ENCODE measurements around the gene CCDC188.

The CCDC188 gene

GRCh38 chr22:20112623-20113511 lies 38.0 kb downstream of the CCDC188 start:
- Histone ChIP-seq H3K9ac (ENCODE audit: low read depth, low read length) (peak overlapping the region; percentile 32; the same call in 1 of the 2 replicates), H3K27ac (ENCODE audit: low read length) (no peak overlapping the region), H3K4me1 (ENCODE audit: insufficient read depth, low read length) (peaks cover 47% of the 10 kb centered on the region), H3K79me2 (ENCODE audit: insufficient read depth, low read length) (peaks cover 49% of the 10 kb centered on the region), H2AFZ (ENCODE audit: low read depth, low read length) (no peak overlapping the region), H3K4me3 (ENCODE audit: low read depth in 1 of 2, low read length in 2 of 2) (no peak overlapping the region), H4K20me1 (ENCODE audit: insufficient read depth, low read length) (peaks cover 76% of the 10 kb centered on the region), H3K27me3 (ENCODE audit: insufficient read depth, low read length, poor library complexity) (no peaks in the 10 kb centered on the region), H3K9me3 (ENCODE audit: insufficient read depth, low read length, severe bottlenecking) (no peaks in the 10 kb centered on the region), H3K36me3 (ENCODE audit: insufficient read depth, low read length) (peaks cover 87% of the 10 kb centered on the region), H3K4me2 (ENCODE audit: insufficient read depth, low read length) (0 out of 2 replicates have a peak overlapping the region, but pooled peaks have one; percentile 23)
- TF ChIP-seq EZH2 (IDR thresholded peaks at IDR 0.05; ENCODE audit: borderline replicate concordance, low read depth, low read length, severe bottlenecking): no peak
- no peak for TF ChIP-seq CTCF (IDR thresholded peaks at IDR 0.05; ENCODE audit: borderline replicate concordance, extremely low read depth, low read length, poor library complexity, severe bottlenecking)
- DNase-seq (no peak), ATAC-seq (ENCODE audit: insufficient read depth, low read depth) (no peak)

DNA sequence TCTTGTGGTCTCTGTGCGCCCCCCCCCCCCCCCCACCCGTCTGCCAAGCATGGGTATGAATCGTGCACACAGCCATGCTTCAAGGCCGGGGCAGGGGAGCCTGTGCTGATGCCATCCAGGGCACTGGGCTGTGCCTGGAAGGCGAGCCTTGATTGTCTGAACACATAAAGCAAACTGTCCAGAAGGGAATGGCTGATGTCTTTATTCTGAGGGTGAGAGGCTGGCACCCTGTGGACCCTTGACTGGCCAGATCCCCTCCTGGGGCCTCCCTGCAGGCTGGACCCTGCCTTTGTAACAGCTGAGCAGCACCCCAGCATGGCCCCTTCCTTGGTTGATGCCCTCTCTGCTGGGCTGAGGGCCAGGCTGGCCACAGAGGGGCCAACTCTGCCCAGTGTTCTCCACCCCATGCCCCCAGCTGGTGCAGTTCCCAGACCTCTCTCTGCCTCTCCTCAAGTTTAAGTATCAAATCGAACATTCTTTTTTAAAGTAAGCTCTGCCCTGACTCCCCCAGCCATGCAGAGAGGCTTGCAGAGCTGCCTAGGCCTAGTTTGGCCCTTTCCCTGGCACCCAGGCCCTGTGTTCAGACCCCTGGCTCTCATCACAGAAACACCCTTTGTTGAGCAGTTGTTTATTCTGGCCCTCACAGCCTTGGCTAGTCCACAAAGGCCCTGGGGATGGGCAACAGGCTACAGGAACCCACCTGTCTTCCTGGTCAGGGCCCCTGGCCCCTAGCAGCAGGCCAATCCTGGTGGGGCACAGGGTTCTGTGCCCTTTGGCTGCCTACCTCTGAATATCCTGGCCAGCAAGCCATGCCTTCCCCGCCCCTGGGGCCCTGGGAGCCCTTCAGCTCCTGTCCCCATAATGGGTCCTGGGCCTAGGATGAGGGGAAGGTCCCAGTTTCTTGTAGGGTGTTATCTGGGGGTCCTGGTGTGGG lies 38.9 kb downstream of the CCDC188 start:
- peaks cover 47% of the 10 kb centered on the region for H3K4me1 ChIP-seq (ENCODE audit: insufficient read depth, low read length)
- no peak overlapping the region for H2AFZ ChIP-seq (ENCODE audit: low read depth, low read length)
- no peak overlapping the region for H3K4me3 ChIP-seq (ENCODE audit: low read depth in 1 of 2, low read length in 2 of 2)
- ATAC-seq (ENCODE audit: insufficient read depth, low read depth): peak; percentile 56
- peak overlapping the region; percentile 66; the same call in 1 of the 2 replicates for H3K27ac ChIP-seq (ENCODE audit: low read length)
- H4K20me1 ChIP-seq (ENCODE audit: insufficient read depth, low read length): peaks cover 83% of the 10 kb centered on the region
- TF ChIP-seq EZH2 (IDR thresholded peaks at IDR 0.05; ENCODE audit: borderline replicate concordance, low read depth, low read length, severe bottlenecking): no peak
- no peak overlapping the region for H3K4me2 ChIP-seq (ENCODE audit: insufficient read depth, low read length)
- no peaks in the 10 kb centered on the region for H3K9me3 ChIP-seq (ENCODE audit: insufficient read depth, low read length, severe bottlenecking)
- peaks cover 49% of the 10 kb centered on the region for H3K79me2 ChIP-seq (ENCODE audit: insufficient read depth, low read length)
- no peaks in the 10 kb centered on the region for H3K27me3 ChIP-seq (ENCODE audit: insufficient read depth, low read length, poor library complexity)
- peaks cover 94% of the 10 kb centered on the region for H3K36me3 ChIP-seq (ENCODE audit: insufficient read depth, low read length)
- H3K9ac ChIP-seq (ENCODE audit: low read depth, low read length): peak overlapping the region; percentile 32; the same call in 1 of the 2 replicates
- DNase-seq: no peak

DNA sequence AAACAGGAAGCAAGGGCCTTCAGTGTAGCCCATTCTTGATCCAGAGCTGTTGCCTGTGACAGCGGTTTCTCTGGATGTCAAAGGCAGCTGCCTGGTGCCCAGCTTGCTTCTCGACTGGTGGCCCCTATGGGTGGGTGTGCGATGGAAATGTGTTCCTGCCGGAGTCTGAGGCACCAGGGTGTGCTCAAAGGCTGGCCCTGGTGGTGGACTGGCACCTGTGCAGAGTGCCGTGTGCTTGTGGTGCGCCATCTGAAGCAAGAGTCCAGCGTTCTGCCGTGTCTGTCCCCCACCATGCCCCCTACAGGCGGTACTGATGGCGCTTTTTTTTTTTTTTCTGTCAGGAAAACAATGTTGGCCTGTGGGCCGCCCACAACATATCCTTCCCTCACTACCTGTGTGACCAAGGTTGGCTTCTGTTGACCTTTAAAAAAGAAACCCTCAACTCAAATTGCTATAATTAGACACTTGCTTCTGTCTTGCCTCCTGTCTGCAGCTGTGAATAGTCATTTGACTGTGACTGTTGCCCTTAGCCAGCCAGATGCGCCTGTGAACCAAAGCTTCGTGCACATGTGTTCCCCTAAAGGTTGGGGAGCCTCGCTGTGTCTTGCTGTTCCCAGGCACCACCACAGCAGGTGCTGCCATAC lies 39.7 kb downstream of the CCDC188 start:
- peak; percentile 60 for ATAC-seq (ENCODE audit: insufficient read depth, low read depth)
- peaks cover 99% of the 10 kb centered on the region for H3K36me3 ChIP-seq (ENCODE audit: insufficient read depth, low read length)

More for the DNA sequence above, 39.7 kb downstream of the CCDC188 start:
- DNase-seq: peak; percentile 75
- H3K9me3 ChIP-seq (ENCODE audit: insufficient read depth, low read length, severe bottlenecking): no peaks in the 10 kb centered on the region
- no peaks in the 10 kb centered on the region for H3K27me3 ChIP-seq (ENCODE audit: insufficient read depth, low read length, poor library complexity)
- H2AFZ ChIP-seq (ENCODE audit: low read depth, low read length): no peak overlapping the region
- TF ChIP-seq CTCF (IDR thresholded peaks at IDR 0.05; ENCODE audit: borderline replicate concordance, extremely low read depth, low read length, poor library complexity, severe bottlenecking): peak; percentile 57
- no peak for TF ChIP-seq EZH2 (IDR thresholded peaks at IDR 0.05; ENCODE audit: borderline replicate concordance, low read depth, low read length, severe bottlenecking)
- H3K9ac ChIP-seq (ENCODE audit: low read depth, low read length): peak overlapping the region; percentile 13; the same call in 1 of the 2 replicates
- peaks cover 91% of the 10 kb centered on the region for H4K20me1 ChIP-seq (ENCODE audit: insufficient read depth, low read length)
- peaks cover 48% of the 10 kb centered on the region for H3K79me2 ChIP-seq (ENCODE audit: insufficient read depth, low read length)
- peak overlapping the region; percentile 70; the same call in 1 of the 2 replicates for H3K27ac ChIP-seq (ENCODE audit: low read length)
- H3K4me2 ChIP-seq (ENCODE audit: insufficient read depth, low read length): no peak overlapping the region
- no peak overlapping the region for H3K4me3 ChIP-seq (ENCODE audit: low read depth in 1 of 2, low read length in 2 of 2)
- H3K4me1 ChIP-seq (ENCODE audit: insufficient read depth, low read length): peaks cover 44% of the 10 kb centered on the region
